Stimulated activated CD4-positive, alpha-beta T cell treated with anti-CD3 and anti-CD28 coated beads, Interleukin-2, amount 100 ng/mL, for 4 hours (primary cell): ENCODE results near the gene CAPZA1.
A peak's percentile ranks its signal among the peaks of the same experiment; 100 is the strongest.
"Not testable (repeated sequence)": the region's sequence is repeated elsewhere in the genome, so short reads cannot be mapped to it uniquely, and the experiment has no call there.

Experiments used
- DNase-seq: peaks from one replicate; pipeline ENCODE4 v3.0.0-alpha.2; 2020; ENCODE audit warnings: low read depth

The CAPZA1 gene

GRCh38 chr1:112628516-112628915 is 8.9 kb downstream of the CAPZA1 start:
- DNase-seq: no peak

- no peak for DNase-seq
Observed at GRCh38 chr1:112629256-112629655, 9.6 kb downstream of the CAPZA1 start.

GRCh38 chr1:112633628-112634027 is 14.0 kb downstream of the CAPZA1 start:
- DNase-seq: no peak

GRCh38 chr1:112634367-112634766 is 14.7 kb downstream of the CAPZA1 start:
- DNase-seq: no peak

DNA sequence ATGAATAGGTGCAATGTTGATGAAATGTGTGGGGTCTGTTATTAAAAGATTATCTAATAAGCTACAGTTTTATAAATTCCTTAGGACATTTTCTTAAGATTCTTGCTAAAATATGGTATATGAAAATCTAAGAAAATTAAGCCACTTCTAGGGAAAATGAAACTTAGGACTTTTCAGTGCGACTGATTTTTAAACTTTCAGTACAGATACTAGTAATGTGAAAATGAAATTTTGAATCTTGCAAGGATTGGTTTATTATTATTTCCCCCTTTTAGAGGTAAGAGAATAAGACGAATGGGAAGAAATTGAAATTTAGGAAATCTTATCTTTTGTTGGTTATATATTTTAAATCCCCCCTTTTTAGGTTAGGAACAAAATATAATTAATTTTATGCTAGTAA is 16.4 kb downstream of the CAPZA1 start:
- DNase-seq: no peak

DNA sequence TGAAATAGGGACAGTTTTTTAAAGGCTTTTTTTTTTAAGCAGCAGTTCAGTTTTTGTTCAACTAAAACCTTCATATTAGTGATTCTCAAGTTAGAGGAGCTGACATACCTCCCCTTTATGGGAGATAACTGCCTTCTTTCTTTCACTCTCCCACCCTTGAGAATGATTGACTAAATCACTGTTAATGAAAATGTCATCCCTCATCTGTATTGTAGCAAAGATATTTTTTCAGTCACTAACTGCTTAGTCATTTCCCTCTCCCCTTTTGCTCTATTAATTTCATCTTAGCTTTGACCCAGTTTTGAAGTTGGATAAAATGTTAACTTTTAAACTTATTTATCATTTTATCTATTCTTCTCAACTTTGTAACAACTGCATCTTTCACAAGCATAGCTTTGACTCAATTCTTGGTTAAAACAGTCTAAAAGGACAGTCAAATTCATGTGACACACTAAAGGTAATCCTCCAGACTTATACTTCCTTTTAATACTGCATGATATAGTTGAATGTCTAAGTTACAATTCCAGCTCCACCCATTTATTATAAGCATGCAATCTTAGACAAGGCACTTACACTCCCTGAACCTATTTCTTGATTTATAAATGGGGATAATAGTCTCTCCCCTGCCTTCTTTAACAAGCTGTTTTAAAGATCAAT is 17.1 kb downstream of the CAPZA1 start:
- no peak for DNase-seq

DNA sequence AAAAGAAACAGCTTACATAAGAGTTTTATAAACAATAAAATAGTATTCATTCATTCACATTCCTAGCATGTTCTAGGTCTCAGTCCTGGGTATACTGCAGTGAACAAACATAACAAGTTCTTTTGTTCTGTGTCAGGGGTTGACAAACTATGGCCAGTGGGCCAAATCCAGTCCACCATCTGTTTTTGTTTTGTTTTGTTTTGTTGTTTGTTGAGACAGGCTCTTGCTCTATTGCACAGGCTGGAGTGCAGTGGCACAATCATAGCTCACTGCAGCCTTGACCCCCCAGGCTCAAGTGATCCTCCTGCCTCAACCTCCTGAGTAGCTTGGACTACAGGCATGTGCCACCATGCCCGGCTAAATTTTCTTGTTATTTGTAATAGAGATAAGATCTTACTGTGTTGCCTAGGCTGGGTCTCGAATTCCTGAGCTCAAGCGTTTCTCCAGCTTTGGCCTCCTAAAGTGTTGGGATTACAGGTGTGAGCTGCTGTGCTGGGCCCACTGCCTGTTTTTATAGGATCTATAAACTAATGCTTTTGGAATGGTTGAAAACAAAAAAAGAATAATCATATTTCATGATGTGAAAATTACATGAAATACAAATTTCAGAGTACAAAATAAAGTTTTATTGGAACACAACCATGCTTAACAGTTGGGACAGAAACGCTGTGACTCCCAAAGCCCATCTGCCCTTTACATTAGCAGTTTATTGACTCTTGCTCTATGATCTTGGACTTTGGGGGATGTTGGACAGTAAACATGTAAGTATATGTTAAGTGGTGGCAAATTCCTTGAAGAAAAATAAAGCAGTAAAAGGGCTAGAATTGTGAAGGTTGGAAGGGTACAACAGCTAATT is 17.9 kb downstream of the CAPZA1 start:
- DNase-seq: no peak

- DNase-seq: no peak
Observed at GRCh38 chr1:112638110-112638428, 18.4 kb downstream of the CAPZA1 start.

GRCh38 chr1:112640437-112640836 is 20.8 kb downstream of the CAPZA1 start:
- DNase-seq: not testable (repeated sequence)

DNA sequence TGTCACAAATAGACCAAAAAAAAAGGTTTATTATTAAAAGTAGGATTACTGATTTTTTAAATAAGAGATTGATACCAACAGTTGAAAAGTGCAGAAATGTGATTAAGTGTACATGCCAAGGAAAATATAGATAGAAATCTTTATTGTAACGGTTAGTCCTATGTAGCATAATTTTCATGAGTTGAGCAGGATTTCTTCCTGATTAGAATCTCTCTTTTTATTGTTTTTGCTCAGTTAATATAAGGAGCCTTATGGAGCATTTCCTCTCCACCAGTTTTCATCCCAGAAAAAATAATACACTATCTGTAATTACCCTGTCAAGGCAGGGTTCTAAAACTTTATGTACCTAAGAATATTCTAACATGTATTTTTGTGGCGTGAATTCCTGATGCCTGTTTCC is 23.4 kb downstream of the CAPZA1 start:
- no peak for DNase-seq

GRCh38 chr1:112646225-112646624 is 26.6 kb downstream of the CAPZA1 start:
- DNase-seq: no peak

- DNase-seq: no peak
Observed at GRCh38 chr1:112651205-112651604, 31.6 kb downstream of the CAPZA1 start.

DNA sequence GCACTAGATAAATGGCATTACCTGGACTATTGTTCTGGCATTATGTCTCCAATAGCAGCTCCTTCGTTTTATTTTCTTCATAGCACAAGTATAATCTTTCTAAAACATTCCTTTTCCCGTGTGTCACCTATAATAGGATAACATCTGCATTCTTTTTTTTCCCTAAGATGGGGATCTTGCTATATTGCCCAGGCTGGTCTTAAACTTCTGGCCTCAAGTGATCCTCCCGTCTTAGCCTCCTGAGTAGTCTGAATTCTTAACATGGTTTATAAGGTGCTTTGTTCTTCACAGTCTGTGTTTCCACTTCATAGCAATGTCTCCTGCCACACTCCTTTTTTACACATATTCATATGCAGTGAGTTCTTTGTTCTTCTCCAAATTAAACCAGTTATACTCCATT is 46.2 kb downstream of the CAPZA1 start:
- no peak for DNase-seq

DNA sequence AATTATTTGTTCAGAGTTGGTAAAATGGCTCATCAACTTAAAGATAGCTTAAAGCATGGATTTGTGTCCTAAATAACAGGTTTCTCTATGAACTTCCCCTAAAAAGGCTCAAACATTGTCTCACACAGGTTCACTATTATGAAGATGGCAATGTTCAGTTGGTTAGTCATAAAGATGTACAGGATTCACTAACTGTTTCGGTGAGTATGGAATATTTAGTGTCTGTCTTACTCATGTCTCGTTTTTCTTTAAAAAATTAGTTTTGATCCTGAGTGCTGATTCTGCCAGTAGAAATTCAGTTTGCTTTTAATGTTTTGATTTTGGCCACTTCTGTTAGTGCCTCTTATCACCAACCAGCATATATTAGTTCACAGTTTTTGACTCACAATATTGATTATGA is 47.3 kb downstream of the CAPZA1 start:
- DNase-seq: no peak

DNA sequence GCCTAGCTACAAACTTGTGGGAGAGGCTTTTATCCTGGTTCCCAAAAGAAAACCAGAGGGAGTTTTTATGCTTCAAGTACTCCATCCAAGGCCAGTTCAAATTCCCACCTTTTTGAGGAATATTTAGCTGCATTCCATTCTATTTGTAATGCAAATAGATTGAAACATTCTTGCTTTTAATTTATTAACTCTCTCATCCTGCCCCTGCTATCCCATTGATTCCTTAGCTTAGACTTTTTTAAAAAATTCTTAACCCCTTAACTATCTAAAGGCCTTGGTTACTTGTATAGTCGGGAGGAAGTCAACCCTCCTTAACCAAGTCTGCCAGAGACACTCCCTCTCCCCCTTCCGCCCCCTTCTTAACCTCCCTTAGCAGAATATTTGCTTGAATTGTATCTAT is 52.4 kb downstream of the CAPZA1 start:
- no peak for DNase-seq

DNA sequence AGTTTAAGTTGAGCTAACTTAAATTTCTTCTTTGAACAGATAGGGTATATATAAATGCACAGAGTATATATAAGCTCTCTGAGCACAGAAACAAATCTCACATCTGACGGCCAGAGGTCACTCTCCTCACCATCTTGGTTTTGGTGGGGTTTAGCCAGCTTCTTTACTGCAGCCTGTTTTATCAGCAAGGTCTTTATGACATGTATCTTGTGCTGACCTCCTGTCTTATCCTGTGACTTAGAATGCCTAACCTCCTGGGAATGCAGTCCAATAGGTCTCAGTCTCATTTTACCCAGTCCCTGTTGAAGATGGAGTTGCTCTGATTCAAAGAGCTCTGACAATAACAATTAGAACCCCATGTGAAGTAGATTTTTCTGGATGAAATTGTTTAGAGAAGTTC is 53.2 kb downstream of the CAPZA1 start:
- DNase-seq: no peak

- no peak for DNase-seq
Observed at GRCh38 chr1:112673592-112674439, 54.2 kb downstream of the CAPZA1 start.

DNA sequence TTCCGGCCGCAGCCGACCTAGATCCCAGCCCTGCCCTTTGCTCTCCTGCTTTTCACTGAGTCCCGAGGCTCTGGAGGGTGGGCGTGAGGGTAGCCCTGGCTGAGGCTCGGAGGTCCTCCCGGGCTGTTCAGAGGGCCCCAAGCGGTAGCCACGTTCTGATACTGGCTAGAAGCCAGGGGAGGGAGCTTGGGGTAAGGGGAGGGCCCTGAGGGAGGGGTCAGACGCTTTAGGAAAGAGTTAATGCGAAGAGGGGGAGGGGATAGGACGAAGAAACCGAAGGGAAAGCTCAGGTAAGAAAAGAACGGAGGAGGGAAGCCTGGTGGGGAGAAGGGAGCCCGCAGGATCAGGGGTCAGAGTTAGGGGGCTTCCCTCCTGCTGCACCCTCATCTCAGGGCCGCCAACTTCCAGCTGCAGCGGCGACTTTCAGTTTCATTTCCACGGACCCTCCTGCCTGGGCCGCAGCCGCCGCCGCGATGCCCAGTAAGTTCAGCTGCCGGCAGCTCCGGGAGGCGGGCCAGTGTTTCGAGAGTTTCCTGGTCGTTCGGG is 54.9 kb downstream of the CAPZA1 start, which contains the start of gene MOV10:
Gene MOV10 (plus strand): TSS at position 220 of the 546 bp plus-strand sequence. CDS start 254 bp downstream, at position 474.
- DNase-seq: peak; percentile 45

GRCh38 chr1:112674986-112675727 is 55.5 kb downstream of the CAPZA1 start:
- peak; percentile 13 for DNase-seq

GRCh38 chr1:112675728-112676381 is 56.2 kb downstream of the CAPZA1 start:
- no peak for DNase-seq

GRCh38 chr1:112676543-112676942 is 56.9 kb downstream of the CAPZA1 start:
- no peak for DNase-seq
